Nephron progenitor cell (in vitro differentiated cells): ENCODE results near the gene TECPR1.
A peak's percentile ranks its signal among the peaks of the same experiment; 100 is the strongest.

Experiments
- DNase-seq: peaks from one replicate; pipeline ENCODE4 v3.0.0; 2021
- H3K27ac Mint-ChIP-seq: 2 replicates; pipeline ENCODE4 v1.8.0; 2021; ENCODE audit warnings: mild to moderate bottlenecking, moderate library complexity, mixed read lengths
- H3K27me3 Mint-ChIP-seq: 2 replicates; pipeline ENCODE4 v1.8.0; 2021; ENCODE audit warnings: mild to moderate bottlenecking, low read depth, mixed read lengths; ENCODE audit not compliant: poor library complexity
- H3K36me3 Mint-ChIP-seq: 2 replicates; pipeline ENCODE4 v1.8.0; 2021; ENCODE audit warnings: low read depth, mixed read lengths
- H3K4me1 Mint-ChIP-seq: 2 replicates; pipeline ENCODE4 v1.8.0; 2021; ENCODE audit warnings: mixed read lengths
- H3K4me3 Mint-ChIP-seq: 2 replicates; pipeline ENCODE4 v1.8.0; 2021; ENCODE audit warnings: mild to moderate bottlenecking, moderate library complexity, mixed read lengths
- H3K9me3 Mint-ChIP-seq: 2 replicates; pipeline ENCODE4 v1.8.0; 2021; ENCODE audit warnings: mild to moderate bottlenecking, moderate library complexity, mixed read lengths
- TF ChIP-seq, protein P1 (sequence below): fragments of 200-600 bp; sonication (generic); IDR thresholded peaks from 2 replicates; pipeline ENCODE4 v1.5.0; 2021; ENCODE audit warnings: antibody characterized with exemption

Gene TECPR1

GRCh38 chr7:98165827-98166667 lies 86.0 kb downstream of the TECPR1 start:
- no peak overlapping the region for H3K27ac Mint-ChIP-seq
- H3K4me1 Mint-ChIP-seq, result peaks cover 13% of the 10 kb centered on the region
- no peak overlapping the region for H3K4me3 Mint-ChIP-seq
- TF ChIP-seq, protein P1, sequence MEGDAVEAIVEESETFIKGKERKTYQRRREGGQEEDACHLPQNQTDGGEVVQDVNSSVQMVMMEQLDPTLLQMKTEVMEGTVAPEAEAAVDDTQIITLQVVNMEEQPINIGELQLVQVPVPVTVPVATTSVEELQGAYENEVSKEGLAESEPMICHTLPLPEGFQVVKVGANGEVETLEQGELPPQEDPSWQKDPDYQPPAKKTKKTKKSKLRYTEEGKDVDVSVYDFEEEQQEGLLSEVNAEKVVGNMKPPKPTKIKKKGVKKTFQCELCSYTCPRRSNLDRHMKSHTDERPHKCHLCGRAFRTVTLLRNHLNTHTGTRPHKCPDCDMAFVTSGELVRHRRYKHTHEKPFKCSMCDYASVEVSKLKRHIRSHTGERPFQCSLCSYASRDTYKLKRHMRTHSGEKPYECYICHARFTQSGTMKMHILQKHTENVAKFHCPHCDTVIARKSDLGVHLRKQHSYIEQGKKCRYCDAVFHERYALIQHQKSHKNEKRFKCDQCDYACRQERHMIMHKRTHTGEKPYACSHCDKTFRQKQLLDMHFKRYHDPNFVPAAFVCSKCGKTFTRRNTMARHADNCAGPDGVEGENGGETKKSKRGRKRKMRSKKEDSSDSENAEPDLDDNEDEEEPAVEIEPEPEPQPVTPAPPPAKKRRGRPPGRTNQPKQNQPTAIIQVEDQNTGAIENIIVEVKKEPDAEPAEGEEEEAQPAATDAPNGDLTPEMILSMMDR, result peak; percentile 55
- peak; percentile 53 for DNase-seq
- H3K9me3 Mint-ChIP-seq, result no peaks in the 10 kb centered on the region
- H3K27me3 Mint-ChIP-seq, result no peaks in the 10 kb centered on the region
- H3K36me3 Mint-ChIP-seq, result no peaks in the 10 kb centered on the region
